Osteocyte (in vitro differentiated cells): ENCODE measurements around the gene ZMYND11. TPM values are rescaled to one million over a fixed set of nuclear protein-coding genes. Genes with fewer than 3 reads are reported as not detected.

Source experiments
- DNase-seq: peaks from one replicate; pipeline ENCODE4 v3.0.0; 2021; ENCODE audit warnings: mixed read lengths; ENCODE audit not compliant: unreplicated experiment; ENCODE audit errors: extremely low spot score
- H3K27ac Mint-ChIP-seq: one replicate; pipeline ENCODE4 v1.8.0; 2021; ENCODE audit warnings: mild to moderate bottlenecking, mixed read lengths; ENCODE audit not compliant: unreplicated experiment
- H3K27me3 Mint-ChIP-seq: one replicate; pipeline ENCODE4 v1.8.0; 2021; ENCODE audit warnings: mixed read lengths; ENCODE audit not compliant: unreplicated experiment
- H3K36me3 Mint-ChIP-seq: one replicate; pipeline ENCODE4 v1.8.0; 2021; ENCODE audit warnings: mixed read lengths; ENCODE audit not compliant: unreplicated experiment
- H3K4me1 Mint-ChIP-seq: one replicate; pipeline ENCODE4 v1.8.0; 2021; ENCODE audit warnings: mixed read lengths; ENCODE audit not compliant: unreplicated experiment
- H3K4me3 Mint-ChIP-seq: one replicate; pipeline ENCODE4 v1.8.0; 2021; ENCODE audit warnings: mild to moderate bottlenecking, moderate library complexity, mixed read lengths; ENCODE audit not compliant: unreplicated experiment
- H3K9me3 Mint-ChIP-seq: one replicate; pipeline ENCODE4 v1.8.0; 2021; ENCODE audit warnings: mixed read lengths; ENCODE audit not compliant: unreplicated experiment
- total RNA-seq: library from RNA; stranded (reverse); gene quantifications from 2 replicates; pipeline ENCODE4 v1.2.1, GENCODE V29; 2021
- TF ChIP-seq, protein P1 (sequence below): fragments of 200-600 bp; sonication (generic); IDR thresholded peaks from 2 replicates; pipeline ENCODE4 v1.5.0; 2021; ENCODE audit warnings: antibody characterized with exemption, mild to moderate bottlenecking, moderate library complexity

ZMYND11 gene
- total RNA-seq, 1 donor from 2014 or later = 87.8 TPM

DNA sequence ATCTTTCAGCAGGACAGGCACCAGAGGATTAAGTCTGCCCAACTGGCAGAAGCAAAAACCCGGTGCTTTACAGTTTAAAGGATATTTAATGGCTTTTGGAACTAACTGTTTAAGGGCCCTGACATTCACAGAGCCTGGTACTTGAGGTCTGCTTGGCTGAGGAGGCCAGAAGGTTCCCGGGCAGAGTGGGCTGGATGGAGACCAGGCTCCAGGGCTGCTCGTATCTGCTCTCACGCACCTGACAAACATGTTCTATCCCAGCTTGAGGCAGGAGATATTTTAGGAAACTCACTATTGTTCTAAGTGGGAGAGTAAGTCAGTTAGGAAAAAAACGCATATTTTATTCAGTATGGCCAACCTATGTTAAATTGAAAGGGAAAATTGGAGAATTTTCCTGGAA is 143.5 kb downstream of the ZMYND11 start:
- no peaks in the 10 kb centered on the region for H3K4me1 Mint-ChIP-seq

DNA sequence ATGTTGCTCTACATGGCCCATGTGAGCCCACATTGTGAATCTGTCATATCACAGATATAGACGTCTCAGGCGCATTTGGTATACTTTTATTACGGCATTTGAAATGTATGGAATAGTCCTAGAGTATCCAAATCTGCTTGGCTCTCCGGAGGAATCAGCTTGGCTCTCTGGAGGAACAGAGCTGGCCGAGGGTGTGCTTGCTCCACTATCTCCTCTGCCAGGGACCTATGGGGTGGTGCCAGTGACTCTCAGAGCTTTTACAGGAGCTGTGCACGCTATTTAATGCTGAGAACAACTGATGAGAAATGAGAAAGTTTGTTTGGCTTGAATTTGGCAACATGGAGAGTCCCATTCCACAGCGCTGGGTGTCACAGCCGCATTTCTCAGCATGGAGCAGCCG is 144.0 kb downstream of the ZMYND11 start:
- H3K27me3 Mint-ChIP-seq = no peaks in the 10 kb centered on the region
- no peak for DNase-seq
- TF ChIP-seq, protein P1, sequence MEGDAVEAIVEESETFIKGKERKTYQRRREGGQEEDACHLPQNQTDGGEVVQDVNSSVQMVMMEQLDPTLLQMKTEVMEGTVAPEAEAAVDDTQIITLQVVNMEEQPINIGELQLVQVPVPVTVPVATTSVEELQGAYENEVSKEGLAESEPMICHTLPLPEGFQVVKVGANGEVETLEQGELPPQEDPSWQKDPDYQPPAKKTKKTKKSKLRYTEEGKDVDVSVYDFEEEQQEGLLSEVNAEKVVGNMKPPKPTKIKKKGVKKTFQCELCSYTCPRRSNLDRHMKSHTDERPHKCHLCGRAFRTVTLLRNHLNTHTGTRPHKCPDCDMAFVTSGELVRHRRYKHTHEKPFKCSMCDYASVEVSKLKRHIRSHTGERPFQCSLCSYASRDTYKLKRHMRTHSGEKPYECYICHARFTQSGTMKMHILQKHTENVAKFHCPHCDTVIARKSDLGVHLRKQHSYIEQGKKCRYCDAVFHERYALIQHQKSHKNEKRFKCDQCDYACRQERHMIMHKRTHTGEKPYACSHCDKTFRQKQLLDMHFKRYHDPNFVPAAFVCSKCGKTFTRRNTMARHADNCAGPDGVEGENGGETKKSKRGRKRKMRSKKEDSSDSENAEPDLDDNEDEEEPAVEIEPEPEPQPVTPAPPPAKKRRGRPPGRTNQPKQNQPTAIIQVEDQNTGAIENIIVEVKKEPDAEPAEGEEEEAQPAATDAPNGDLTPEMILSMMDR = no peak
- H3K27ac Mint-ChIP-seq = no peak overlapping the region
- H3K4me1 Mint-ChIP-seq = no peaks in the 10 kb centered on the region
- peaks cover 48% of the 10 kb centered on the region for H3K36me3 Mint-ChIP-seq
- no peaks in the 10 kb centered on the region for H3K9me3 Mint-ChIP-seq
- no peak overlapping the region for H3K4me3 Mint-ChIP-seq

More for the DNA sequence above, 143.5 kb downstream of the ZMYND11 start:
- Mint-ChIP-seq H3K27ac (no peak overlapping the region), H3K36me3 (peaks cover 43% of the 10 kb centered on the region), H3K27me3 (no peaks in the 10 kb centered on the region), H3K9me3 (no peaks in the 10 kb centered on the region), H3K4me3 (no peak overlapping the region)
- TF ChIP-seq, protein P1 = no peak
- DNase-seq = no peak

DNA sequence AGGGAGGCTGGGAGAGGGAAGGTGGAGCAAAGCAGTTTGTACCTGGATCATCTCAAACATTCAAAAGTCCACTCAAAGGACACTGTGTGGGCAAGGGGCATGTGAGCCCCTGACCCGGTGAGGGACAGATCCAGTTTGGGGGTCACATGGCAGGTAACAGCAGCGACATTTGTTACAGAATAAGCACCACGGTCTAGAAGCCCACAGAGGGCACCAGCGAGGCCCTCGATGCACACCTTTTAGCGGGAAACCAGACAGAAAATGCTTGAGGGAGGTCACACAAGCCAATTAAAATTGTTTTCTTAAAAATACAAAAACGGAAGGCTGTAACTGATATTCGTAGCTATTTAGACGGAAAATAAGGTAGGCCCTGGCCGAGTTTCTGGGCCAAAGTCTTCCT is 144.4 kb downstream of the ZMYND11 start:
- Mint-ChIP-seq H3K27ac (no peak overlapping the region), H3K36me3 (peaks cover 50% of the 10 kb centered on the region), H3K4me1 (no peaks in the 10 kb centered on the region), H3K4me3 (no peak overlapping the region), H3K27me3 (no peaks in the 10 kb centered on the region), H3K9me3 (no peaks in the 10 kb centered on the region)
- DNase-seq = no peak
- TF ChIP-seq, protein P1 = no peak

DNA sequence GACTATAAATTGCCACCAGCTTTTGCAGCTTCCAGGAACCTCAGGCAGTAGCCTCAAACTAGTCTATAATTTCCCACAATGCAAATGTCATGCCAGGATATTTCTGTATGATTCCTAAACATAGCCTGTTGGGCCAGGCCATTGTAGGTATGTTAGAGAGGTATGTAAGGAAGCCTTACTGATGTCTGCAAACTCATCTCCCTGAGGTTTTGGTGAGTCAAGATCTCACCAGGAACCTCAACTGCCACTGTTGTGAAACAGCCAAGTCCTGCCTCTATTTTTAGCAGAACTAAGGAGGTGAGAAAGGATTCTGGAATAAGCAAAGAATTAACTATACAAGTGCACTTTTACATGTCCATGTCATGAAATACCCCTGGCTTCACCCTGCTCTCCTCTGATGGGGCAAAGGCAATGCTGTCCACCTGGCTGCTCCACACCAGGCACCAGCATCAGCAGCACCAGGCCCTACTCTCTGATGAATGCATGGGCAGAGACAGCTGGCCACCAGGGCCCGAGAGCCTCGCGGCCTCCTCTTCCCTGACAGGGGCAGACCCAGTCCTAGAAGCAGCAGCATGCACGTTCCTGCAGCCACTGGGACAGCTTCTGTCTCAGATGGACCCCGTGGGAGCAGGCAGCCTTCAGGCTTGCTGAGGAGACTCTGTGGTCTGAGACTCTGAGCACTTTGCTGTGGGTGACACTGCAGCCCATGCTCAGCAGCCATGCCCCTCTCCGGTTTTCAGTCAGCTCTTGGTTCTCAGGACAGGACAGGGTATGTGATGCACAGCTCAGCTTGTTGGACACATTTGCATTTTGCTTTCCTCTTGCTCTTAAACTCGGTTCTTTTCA is 147.3 kb downstream of the ZMYND11 start:
- H3K9me3 Mint-ChIP-seq = no peaks in the 10 kb centered on the region
- no peak overlapping the region for H3K4me3 Mint-ChIP-seq
- H3K27ac Mint-ChIP-seq = no peak overlapping the region
- TF ChIP-seq, protein P1 = no peak
- H3K27me3 Mint-ChIP-seq = no peaks in the 10 kb centered on the region
- peaks cover 51% of the 10 kb centered on the region for H3K36me3 Mint-ChIP-seq
- H3K4me1 Mint-ChIP-seq = peaks cover 14% of the 10 kb centered on the region
- no peak for DNase-seq

DNA sequence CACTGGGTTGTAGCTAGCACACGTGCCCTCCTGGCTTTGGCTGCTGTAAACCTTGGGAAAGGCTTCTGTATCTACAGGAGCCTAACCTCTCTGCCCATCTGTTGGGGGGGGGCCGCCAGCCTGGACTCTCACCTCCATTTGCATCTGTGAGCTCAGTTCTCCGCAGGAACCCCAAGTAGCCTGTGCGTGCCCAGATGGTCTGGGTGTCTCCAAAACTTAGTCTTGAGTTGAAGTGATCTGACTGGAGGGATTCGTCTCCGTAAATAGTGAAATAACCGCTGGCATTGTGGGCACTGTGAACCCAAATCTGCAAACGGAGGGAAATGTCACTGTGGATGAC is 147.9 kb downstream of the ZMYND11 start:
- TF ChIP-seq, protein P1 = no peak
- H3K4me1 Mint-ChIP-seq = peaks cover 20% of the 10 kb centered on the region
- no peak overlapping the region for H3K27ac Mint-ChIP-seq
- H3K36me3 Mint-ChIP-seq = peaks cover 50% of the 10 kb centered on the region
- no peaks in the 10 kb centered on the region for H3K27me3 Mint-ChIP-seq
- H3K4me3 Mint-ChIP-seq = no peak overlapping the region
- no peaks in the 10 kb centered on the region for H3K9me3 Mint-ChIP-seq
- DNase-seq = no peak
